GM21360 (cell line): Measurements from ENCODE around the gene POLK.

Experiments used
- ATAC-seq: cut with Tn5 transposase; IDR thresholded peaks from one replicate; pipeline ENCODE4 v1.9.1; 2021; ENCODE audit warnings: mild to moderate bottlenecking, moderate library complexity; ENCODE audit not compliant: unreplicated experiment

The POLK gene

DNA sequence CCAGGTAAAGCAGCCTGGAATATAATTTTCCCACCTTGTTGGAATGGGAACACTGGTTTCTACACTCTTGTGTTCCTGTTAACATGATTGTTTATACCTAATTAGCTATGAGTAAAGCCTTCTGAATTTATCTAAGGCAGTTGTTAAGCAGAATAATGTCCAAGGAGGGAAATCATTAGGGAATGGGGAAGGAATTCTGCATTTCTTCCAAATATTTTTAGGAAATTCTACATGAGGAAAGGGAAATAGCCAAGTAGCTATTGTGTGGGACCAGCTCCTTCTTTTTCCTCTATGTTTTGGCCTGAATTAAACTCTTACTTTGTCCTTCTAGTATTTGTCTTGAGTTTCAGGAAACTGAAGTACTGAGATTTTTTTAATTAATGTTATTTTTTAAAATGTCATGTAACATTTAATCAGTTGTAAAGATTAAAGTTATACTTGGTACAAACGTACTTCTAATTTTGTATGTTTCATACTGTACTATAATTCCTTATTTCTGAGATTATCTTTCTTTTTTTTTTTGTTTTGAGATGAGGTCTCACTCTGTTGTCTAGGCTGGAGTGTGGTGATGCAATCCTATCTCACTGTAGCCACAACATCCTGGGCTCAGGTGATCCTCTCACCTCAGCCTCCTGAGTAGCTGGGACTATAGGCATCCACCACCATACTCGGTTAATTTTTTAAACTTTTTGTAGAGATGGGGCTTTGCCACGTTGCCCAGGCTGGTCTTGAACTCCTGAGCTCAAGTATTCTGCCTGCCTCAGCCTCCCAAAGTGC lies 128.0 kb downstream of the POLK start:
- ATAC-seq: no peak

DNA sequence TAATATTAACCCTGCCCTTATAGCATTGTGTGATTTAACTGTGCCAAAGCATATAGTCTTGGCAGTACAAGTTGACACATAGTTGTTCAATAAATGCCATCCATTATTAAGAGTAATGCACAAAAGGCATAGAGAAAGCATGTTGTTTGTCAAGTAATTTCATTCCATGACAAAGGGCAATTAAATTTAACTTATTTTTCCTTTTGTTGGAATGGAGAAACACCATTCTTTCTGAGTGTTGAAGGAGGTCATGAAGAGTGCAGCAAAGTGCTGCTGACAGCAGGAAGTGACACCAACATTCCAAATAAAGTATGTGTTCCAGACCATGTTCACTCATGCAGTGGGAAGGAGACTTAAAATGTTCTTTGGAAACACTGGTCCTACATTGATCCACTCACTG lies 128.7 kb downstream of the POLK start:
- ATAC-seq: no peak

DNA sequence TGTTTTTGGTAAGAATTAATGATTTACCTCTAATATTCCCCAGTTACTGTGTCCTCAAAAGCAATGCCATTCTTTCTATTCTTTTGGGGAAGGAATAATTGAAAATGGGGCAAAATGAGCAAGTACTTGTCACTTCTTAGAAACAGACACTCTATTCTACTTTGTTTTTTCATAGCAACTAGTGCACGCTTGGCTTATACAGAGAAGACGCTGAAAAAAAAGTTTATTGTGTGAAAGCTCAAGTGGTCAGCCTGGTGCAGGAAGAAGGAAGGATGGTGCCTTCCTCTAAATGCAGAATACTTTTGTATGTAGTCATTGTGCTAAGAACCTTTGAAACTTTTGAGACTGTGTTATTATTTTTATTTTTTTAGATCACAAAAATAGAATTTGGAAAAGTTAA lies 129.1 kb downstream of the POLK start:
- ATAC-seq: no peak

DNA sequence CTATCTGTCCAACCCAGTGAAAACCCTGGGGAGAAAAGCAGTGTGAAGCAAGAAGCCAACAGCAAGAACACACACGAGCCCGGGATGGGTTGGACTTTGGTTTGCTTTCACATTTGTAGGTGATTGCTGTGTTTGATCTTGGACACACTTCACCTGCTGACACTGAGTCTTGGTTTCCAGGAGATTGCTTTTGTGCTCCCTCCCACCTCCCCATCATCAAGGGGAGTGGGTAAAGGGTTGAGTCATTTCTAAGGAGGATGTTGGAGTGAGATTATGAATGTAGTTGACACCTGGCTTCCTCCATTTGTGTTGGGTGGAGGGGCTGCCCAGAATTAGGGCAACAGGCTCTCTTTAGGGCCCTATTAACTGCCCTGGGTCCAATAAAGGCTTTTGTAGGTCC lies 137.0 kb downstream of the POLK start:
- ATAC-seq: no peak
